HepG2 (cell line): Measurements from ENCODE around the gene ARHGEF10L.
"Not testable (repeated sequence)": the region's sequence is repeated elsewhere in the genome, so short reads cannot be mapped to it uniquely, and the experiment has no call there.

Experiments
- JUNB ChIP-seq: sonication (generic); formaldehyde crosslinking; IDR thresholded peaks from 2 replicates; pipeline ENCODE4 v1.8.0; 2022; ENCODE audit warnings: missing genetic modification reagents, mild to moderate bottlenecking, borderline replicate concordance
- PHF20 ChIP-seq: sonication (generic); formaldehyde crosslinking; IDR thresholded peaks from 2 replicates; pipeline ENCODE4 v1.5.0; 2020; ENCODE audit warnings: mild to moderate bottlenecking, missing genetic modification reagents
- XRCC5 ChIP-seq: fragments of 200-400 bp; formaldehyde crosslinking; optimal IDR thresholded peaks from 2 replicates; pipeline ENCODE3; 2017; ENCODE audit warnings: mild to moderate bottlenecking, low read length
- ZFP41 ChIP-seq: sonication (generic); formaldehyde crosslinking; IDR thresholded peaks from 2 replicates; pipeline ENCODE4 v1.4.0; 2020; ENCODE audit warnings: mild to moderate bottlenecking, missing genetic modification reagents, borderline replicate concordance
- ZNF563 ChIP-seq: sonication (generic); formaldehyde crosslinking; IDR thresholded peaks from 2 replicates; pipeline ENCODE4 v1.8.0; 2022; ENCODE audit warnings: mild to moderate bottlenecking, moderate library complexity, missing genetic modification reagents
- ZNF616 ChIP-seq: sonication (generic); formaldehyde crosslinking; IDR thresholded peaks from 2 replicates; pipeline ENCODE4 v1.5.0; 2020; ENCODE audit warnings: low read depth, mild to moderate bottlenecking, missing genetic modification reagents
- TF ChIP-seq, protein P1 (sequence below): sonication (generic); formaldehyde crosslinking; conservative IDR thresholded peaks from 2 replicates; pipeline ENCODE4 v1.4.0; 2020; ENCODE audit warnings: missing genetic modification reagents
- TF ChIP-seq, protein P2 (sequence below): sonication (generic); formaldehyde crosslinking; IDR thresholded peaks from 2 replicates; pipeline ENCODE4 v1.5.0; 2020; ENCODE audit warnings: mild to moderate bottlenecking, missing genetic modification reagents, moderate library complexity

DNA sequence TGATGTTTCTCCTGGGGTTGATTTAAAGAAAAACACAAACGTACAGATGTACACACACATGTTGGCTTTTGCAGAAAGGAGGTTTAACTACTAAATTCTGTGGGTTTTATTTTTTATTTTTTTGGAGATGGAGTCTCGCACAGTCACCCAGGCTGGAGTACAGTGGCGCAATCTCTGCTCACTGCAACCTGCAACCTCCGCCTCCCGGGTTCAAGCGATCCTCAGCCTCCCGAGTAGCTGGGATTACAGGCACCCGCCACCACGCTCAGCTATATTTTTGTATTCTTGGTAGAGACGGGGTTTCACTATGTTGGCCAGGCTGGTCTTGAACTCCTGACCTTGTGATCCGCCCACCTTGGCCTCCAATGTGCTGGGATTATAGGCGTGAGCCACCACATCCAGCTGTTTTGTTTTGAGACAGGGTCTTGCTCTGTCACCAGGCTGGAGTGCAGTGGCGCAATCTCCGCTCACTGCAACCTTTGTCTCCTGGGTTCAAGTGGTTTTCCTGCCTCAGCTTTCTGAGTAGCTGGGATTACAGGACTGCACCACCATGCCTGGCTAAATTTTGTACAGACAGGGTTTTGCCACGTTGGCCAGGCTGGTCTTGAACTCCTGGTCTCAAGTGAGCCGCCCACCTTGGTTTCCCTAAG is 49.6 kb upstream of the ARHGEF10L start:
- not testable (repeated sequence) for TF ChIP-seq ZNF563; JUNB (CRISPR knock-in tag); XRCC5; ZNF616 (CRISPR knock-in tag); PHF20; ZFP41 (CRISPR knock-in tag)
- TF ChIP-seq, protein P1, sequence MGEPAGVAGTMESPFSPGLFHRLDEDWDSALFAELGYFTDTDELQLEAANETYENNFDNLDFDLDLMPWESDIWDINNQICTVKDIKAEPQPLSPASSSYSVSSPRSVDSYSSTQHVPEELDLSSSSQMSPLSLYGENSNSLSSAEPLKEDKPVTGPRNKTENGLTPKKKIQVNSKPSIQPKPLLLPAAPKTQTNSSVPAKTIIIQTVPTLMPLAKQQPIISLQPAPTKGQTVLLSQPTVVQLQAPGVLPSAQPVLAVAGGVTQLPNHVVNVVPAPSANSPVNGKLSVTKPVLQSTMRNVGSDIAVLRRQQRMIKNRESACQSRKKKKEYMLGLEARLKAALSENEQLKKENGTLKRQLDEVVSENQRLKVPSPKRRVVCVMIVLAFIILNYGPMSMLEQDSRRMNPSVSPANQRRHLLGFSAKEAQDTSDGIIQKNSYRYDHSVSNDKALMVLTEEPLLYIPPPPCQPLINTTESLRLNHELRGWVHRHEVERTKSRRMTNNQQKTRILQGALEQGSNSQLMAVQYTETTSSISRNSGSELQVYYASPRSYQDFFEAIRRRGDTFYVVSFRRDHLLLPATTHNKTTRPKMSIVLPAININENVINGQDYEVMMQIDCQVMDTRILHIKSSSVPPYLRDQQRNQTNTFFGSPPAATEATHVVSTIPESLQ = not testable (repeated sequence)
- TF ChIP-seq, protein P2, sequence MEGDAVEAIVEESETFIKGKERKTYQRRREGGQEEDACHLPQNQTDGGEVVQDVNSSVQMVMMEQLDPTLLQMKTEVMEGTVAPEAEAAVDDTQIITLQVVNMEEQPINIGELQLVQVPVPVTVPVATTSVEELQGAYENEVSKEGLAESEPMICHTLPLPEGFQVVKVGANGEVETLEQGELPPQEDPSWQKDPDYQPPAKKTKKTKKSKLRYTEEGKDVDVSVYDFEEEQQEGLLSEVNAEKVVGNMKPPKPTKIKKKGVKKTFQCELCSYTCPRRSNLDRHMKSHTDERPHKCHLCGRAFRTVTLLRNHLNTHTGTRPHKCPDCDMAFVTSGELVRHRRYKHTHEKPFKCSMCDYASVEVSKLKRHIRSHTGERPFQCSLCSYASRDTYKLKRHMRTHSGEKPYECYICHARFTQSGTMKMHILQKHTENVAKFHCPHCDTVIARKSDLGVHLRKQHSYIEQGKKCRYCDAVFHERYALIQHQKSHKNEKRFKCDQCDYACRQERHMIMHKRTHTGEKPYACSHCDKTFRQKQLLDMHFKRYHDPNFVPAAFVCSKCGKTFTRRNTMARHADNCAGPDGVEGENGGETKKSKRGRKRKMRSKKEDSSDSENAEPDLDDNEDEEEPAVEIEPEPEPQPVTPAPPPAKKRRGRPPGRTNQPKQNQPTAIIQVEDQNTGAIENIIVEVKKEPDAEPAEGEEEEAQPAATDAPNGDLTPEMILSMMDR (CRISPR knock-in tag) = not testable (repeated sequence)
